Uterus (tissue), 2 donors: Measurements from ENCODE around the gene MSI2.

Experiments used
- CTCF ChIP-seq, 4 experiments: fragments of 200-600 bp in 2 of 4; fragments of 450-650 bp in 2 of 4; sonication (generic) in 2 of 4; IDR thresholded peaks; one replicate each; pipeline ENCODE4 v1.5.1; 2016 to 2019; ENCODE audit warnings: antibody characterized with exemption in 4 of 4, mild to moderate bottlenecking in 2 of 4, moderate library complexity in 1 of 4
- POLR2A ChIP-seq, 2 donors: fragments of 450-650 bp; IDR thresholded peaks; one replicate each; pipeline ENCODE4 v1.6.1; 2016; ENCODE audit warnings: antibody characterized with exemption in 2 of 2, mild to moderate bottlenecking in 1 of 2, moderate library complexity in 1 of 2

GRCh38 chr17:57357392-57357784 lies 101.1 kb downstream of the MSI2 start:
- no peak for TF ChIP-seq CTCF (IDR thresholded peaks at IDR 0.05)
- TF ChIP-seq POLR2A (IDR thresholded peaks at IDR 0.05) = no peak
